Upper lobe of left lung (tissue), 6 donors: Measurements from ENCODE around the gene LGR4. TPM values are rescaled to one million over a fixed set of nuclear protein-coding genes. Genes with fewer than 3 reads are reported as not detected.

ENCODE experiments used
- ATAC-seq, 2 donors: fragments of 200-7000 bp; cut with Tn5 transposase; one replicate each; pipeline ENCODE4 v1.9.1; 2022; ENCODE audit warnings: mild to moderate bottlenecking in 2 of 2, moderate library complexity in 2 of 2; ENCODE audit not compliant: low FRiP score in 2 of 2
- DNase-seq, 2 donors: peaks; one replicate each; pipeline ENCODE4 v3.0.0-alpha.2; 2019 to 2020
- H3K27ac ChIP-seq, 4 donors: fragments of 200-600 bp; sonication (generic); one replicate each; pipeline ENCODE4 v1.5.1; 2016 to 2019
- H3K27me3 ChIP-seq, 4 donors: fragments of 200-600 bp; sonication (generic); one replicate each; pipeline ENCODE4 v1.5.1; 2017 to 2019
- H3K36me3 ChIP-seq, 4 donors: fragments of 200-600 bp; sonication (generic); one replicate each; pipeline ENCODE4 v1.5.1; 2016 to 2019
- H3K4me1 ChIP-seq, 4 donors: fragments of 200-600 bp; sonication (generic); one replicate each; pipeline ENCODE4 v1.5.1; 2018 to 2019
- H3K4me3 ChIP-seq, 4 donors: fragments of 200-600 bp; sonication (generic); one replicate each; pipeline ENCODE4 v1.5.1; 2017 to 2019; ENCODE audit warnings: mild to moderate bottlenecking in 2 of 4, moderate library complexity in 1 of 4
- H3K9me3 ChIP-seq, 4 donors: fragments of 200-600 bp; sonication (generic); one replicate each; pipeline ENCODE4 v1.5.1; 2018 to 2019
- EP300 ChIP-seq, 4 donors: sonication (generic); formaldehyde crosslinking; IDR thresholded peaks; one replicate each; pipeline ENCODE4 v1.5.1; 2017; ENCODE audit warnings: antibody characterized with exemption in 4 of 4, control low read depth in 2 of 4
- POLR2A ChIP-seq, 4 donors: fragments of 450-650 bp; IDR thresholded peaks; one replicate each; pipeline ENCODE4 v1.5.1; 2016 to 2017; ENCODE audit warnings: antibody characterized with exemption in 4 of 4, mild to moderate bottlenecking in 2 of 4
- POLR2AphosphoS5 ChIP-seq, 2 donors: sonication (generic); formaldehyde crosslinking; IDR thresholded peaks; one replicate each; pipeline ENCODE4 v1.5.1; 2017; ENCODE audit warnings: antibody characterized with exemption in 2 of 2
- WGBS, 2 donors: methylation state at CpG; one replicate each; pipeline ENCODE4 v1.1.5; 2017 to 2018; 5-methylcytosine and 5-hydroxymethylcytosine counted together
- total RNA-seq, 6 donors: library from RNA; depleted of rRNA in 4 of 6; stranded (reverse); fragments of >200 nt in 4 of 6; gene quantifications; one replicate each; pipeline versions ENCODE4 v1.1.0 to v1.2.1, GENCODE V29; 2016 to 2021
- TF ChIP-seq, protein P1 (sequence below), 6 experiments: fragments of 450-650 bp in 4 of 6; fragments of 200-600 bp in 2 of 6; sonication (generic) in 2 of 6; IDR thresholded peaks; one replicate each; pipeline ENCODE4 v1.5.1; 2016 to 2019; ENCODE audit warnings: antibody characterized with exemption in 6 of 6
- donor health status: DM: no; HTN: no; CAD: no; lungs with moderate emphysema.
- donor health status: DM: no; HTN: yes; CAD: no; lungs with severe emphysema.

The LGR4 gene
- total RNA-seq, 6 donors from 2014 or later: 3.1 to 20.2 (median 6.0) TPM

GRCh38 chr11:27355575-27356104 is 117.0 kb downstream of the LGR4 start:
- Histone ChIP-seq H3K4me1 (no peaks in the 10 kb centered on the region), H3K4me3 (no peak overlapping the region), H3K27ac (no peak overlapping the region), H3K36me3 (no peaks in the 10 kb centered on the region), H3K27me3 (no peaks in the 10 kb centered on the region), H3K9me3 (no peaks in the 10 kb centered on the region)
- TF ChIP-seq POLR2AphosphoS5 (IDR thresholded peaks at IDR 0.05) (no peak), EP300 (IDR thresholded peaks at IDR 0.05) (no peak), POLR2A (IDR thresholded peaks at IDR 0.05) (no peak)
- TF ChIP-seq, protein P1, sequence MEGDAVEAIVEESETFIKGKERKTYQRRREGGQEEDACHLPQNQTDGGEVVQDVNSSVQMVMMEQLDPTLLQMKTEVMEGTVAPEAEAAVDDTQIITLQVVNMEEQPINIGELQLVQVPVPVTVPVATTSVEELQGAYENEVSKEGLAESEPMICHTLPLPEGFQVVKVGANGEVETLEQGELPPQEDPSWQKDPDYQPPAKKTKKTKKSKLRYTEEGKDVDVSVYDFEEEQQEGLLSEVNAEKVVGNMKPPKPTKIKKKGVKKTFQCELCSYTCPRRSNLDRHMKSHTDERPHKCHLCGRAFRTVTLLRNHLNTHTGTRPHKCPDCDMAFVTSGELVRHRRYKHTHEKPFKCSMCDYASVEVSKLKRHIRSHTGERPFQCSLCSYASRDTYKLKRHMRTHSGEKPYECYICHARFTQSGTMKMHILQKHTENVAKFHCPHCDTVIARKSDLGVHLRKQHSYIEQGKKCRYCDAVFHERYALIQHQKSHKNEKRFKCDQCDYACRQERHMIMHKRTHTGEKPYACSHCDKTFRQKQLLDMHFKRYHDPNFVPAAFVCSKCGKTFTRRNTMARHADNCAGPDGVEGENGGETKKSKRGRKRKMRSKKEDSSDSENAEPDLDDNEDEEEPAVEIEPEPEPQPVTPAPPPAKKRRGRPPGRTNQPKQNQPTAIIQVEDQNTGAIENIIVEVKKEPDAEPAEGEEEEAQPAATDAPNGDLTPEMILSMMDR (IDR thresholded peaks at IDR 0.05): no peak
- WGBS, 2 donors: 46 to 47% methylated on average over 3 of the region's 3 CpGs
- no peak for DNase-seq
- no peak for ATAC-seq

GRCh38 chr11:27354359-27354965 is 118.1 kb downstream of the LGR4 start:
- no peak for TF ChIP-seq POLR2AphosphoS5 (IDR thresholded peaks at IDR 0.05)
- TF ChIP-seq EP300 (IDR thresholded peaks at IDR 0.05): no peak
- TF ChIP-seq, protein P1 (IDR thresholded peaks at IDR 0.05): no peak
- TF ChIP-seq POLR2A (IDR thresholded peaks at IDR 0.05): no peak
- H3K27me3 ChIP-seq: no peaks in the 10 kb centered on the region
- no peak for DNase-seq
- H3K36me3 ChIP-seq: no peaks in the 10 kb centered on the region
- WGBS, 2 donors: 64 to 73% methylated on average over 5 of the region's 5 CpGs
- no peaks in the 10 kb centered on the region for H3K9me3 ChIP-seq
- no peaks in the 10 kb centered on the region for H3K4me1 ChIP-seq
- H3K4me3 ChIP-seq: no peak overlapping the region
- H3K27ac ChIP-seq: no peak overlapping the region
- ATAC-seq: no peak

DNA sequence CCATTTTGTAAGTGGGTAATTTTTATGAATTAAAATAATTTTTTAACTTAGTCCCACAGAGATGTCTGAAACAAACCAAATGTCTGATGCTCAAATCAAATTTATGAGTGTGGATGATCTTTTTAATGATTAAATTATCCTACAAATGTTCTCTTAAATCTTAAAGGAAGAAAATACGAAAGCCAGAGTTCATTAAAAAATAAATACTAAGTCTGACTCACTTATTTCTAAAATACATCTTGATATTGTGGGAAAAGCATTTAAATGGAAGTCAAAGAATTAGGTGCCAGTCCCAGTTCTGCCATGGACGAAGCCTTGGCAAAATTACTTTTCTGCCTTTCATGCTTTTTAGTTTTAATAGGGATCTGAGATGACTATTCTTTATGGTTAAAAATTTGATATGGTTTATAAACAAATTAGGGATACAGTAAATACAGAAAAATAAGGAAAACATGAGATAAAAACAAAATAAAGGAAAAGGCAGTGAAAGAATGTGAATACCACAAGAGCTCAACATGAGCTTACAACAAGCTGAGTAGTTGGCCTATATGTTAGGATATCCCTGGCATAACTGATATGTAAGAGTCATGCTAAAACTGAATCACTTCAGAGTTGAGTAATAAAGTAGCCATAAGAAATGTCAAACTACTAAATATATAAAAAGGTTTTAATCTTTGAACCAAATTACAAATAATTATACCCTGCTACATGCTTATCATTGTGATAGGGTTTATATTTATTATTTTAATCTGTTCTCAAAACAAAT is 118.8 kb downstream of the LGR4 start:
- no peak overlapping the region for H3K4me3 ChIP-seq
- H3K36me3 ChIP-seq: no peaks in the 10 kb centered on the region
- 70 to 95% methylated on average over 2 of the region's 2 CpGs for WGBS, 2 donors
- no peak overlapping the region for H3K27ac ChIP-seq
- no peaks in the 10 kb centered on the region for H3K4me1 ChIP-seq
- DNase-seq (no peak), ATAC-seq (no peak)
- H3K9me3 ChIP-seq: no peaks in the 10 kb centered on the region
- TF ChIP-seq EP300 (IDR thresholded peaks at IDR 0.05): no peak
- TF ChIP-seq, protein P1 (IDR thresholded peaks at IDR 0.05): no peak
- no peak for TF ChIP-seq POLR2AphosphoS5 (IDR thresholded peaks at IDR 0.05)
- H3K27me3 ChIP-seq: no peaks in the 10 kb centered on the region

GRCh38 chr11:27352781-27353180 is 119.8 kb downstream of the LGR4 start:
- Histone ChIP-seq H3K27me3 (no peaks in the 10 kb centered on the region), H3K27ac (no peak overlapping the region), H3K4me1 (no peaks in the 10 kb centered on the region), H3K36me3 (no peaks in the 10 kb centered on the region), H3K9me3 (no peaks in the 10 kb centered on the region), H3K4me3 (no peak overlapping the region)
- ATAC-seq (no peak), DNase-seq (no peak)
- TF ChIP-seq, protein P1 (IDR thresholded peaks at IDR 0.05): no peak
- TF ChIP-seq EP300 (IDR thresholded peaks at IDR 0.05) (no peak), POLR2A (IDR thresholded peaks at IDR 0.05) (no peak), POLR2AphosphoS5 (IDR thresholded peaks at IDR 0.05) (no peak)
- 88 to 93% methylated on average over 2 of the region's 2 CpGs for WGBS, 2 donors
